Karpas-422 (cell line): ENCODE measurements around the gene NLGN2. TPM values are rescaled to one million over a fixed set of nuclear protein-coding genes. Genes with fewer than 3 reads are reported as not detected.
"Not testable (repeated sequence)": the region's sequence is repeated elsewhere in the genome, so short reads cannot be mapped to it uniquely, and the experiment has no call there.

Experiments
- DNase-seq: peaks from one replicate; pipeline ENCODE4 v3.0.0-alpha.2; 2015
- H2AFZ ChIP-seq: fragments of 200-600 bp; sonication (generic); 2 replicates; pipeline ENCODE4 v1.6.1; 2014; ENCODE audit warnings: antibody characterized with exemption, low read length, mixed read lengths
- H3K27ac ChIP-seq: fragments of 200-600 bp; sonication (generic); 2 replicates; pipeline ENCODE4 v1.5.1; 2014; ENCODE audit warnings: mild to moderate bottlenecking, low read length, moderate library complexity
- H3K27me3 ChIP-seq: fragments of 200-600 bp; sonication (generic); 2 replicates; pipeline ENCODE4 v1.6.1; 2014; ENCODE audit warnings: low read length, mixed read lengths
- H3K36me3 ChIP-seq: fragments of 200-600 bp; sonication (generic); 2 replicates; pipeline ENCODE4 v1.6.1; 2014; ENCODE audit warnings: low read length, mixed read lengths; ENCODE audit not compliant: insufficient read depth
- H3K4me1 ChIP-seq: fragments of 200-600 bp; sonication (generic); 2 replicates; pipeline ENCODE4 v1.6.1; 2014; ENCODE audit warnings: mild to moderate bottlenecking, low read length, mixed read lengths
- H3K4me2 ChIP-seq: fragments of 200-600 bp; sonication (generic); 2 replicates; pipeline ENCODE4 v1.6.1; 2014; ENCODE audit warnings: low read length, low read depth, mild to moderate bottlenecking; ENCODE audit not compliant: poor library complexity, severe bottlenecking
- H3K4me3 ChIP-seq: fragments of 200-600 bp; sonication (generic); 2 replicates; pipeline ENCODE4 v1.5.1; 2014; ENCODE audit warnings: mild to moderate bottlenecking, antibody characterized with exemption, low read length, mixed read lengths
- H3K79me2 ChIP-seq: fragments of 200-600 bp; sonication (generic); 2 replicates; pipeline ENCODE4 v1.6.1; 2014; ENCODE audit warnings: mild to moderate bottlenecking, low read length, mixed read lengths
- H3K9ac ChIP-seq: fragments of 200-600 bp; sonication (generic); 2 replicates; pipeline ENCODE4 v1.6.0; 2014; ENCODE audit warnings: low read length
- H3K9me2 ChIP-seq: fragments of 200-600 bp; sonication (generic), shearing (Covaris generic); replicated peaks from 2 replicates; pipeline ENCODE4 v1.6.0; 2014; ENCODE audit warnings: mild to moderate bottlenecking, low read length, moderate library complexity; ENCODE audit not compliant: insufficient read depth
- H3K9me3 ChIP-seq: fragments of 300-700, 200-600 bp; sonication (generic); 2 replicates; pipeline ENCODE4 v1.6.1; 2014; ENCODE audit warnings: low read length, mixed read lengths
- H4K20me1 ChIP-seq: fragments of 200-600 bp; sonication (generic); 2 replicates; pipeline ENCODE4 v1.6.1; 2014; ENCODE audit warnings: mild to moderate bottlenecking, antibody characterized with exemption, low read length, low read depth; ENCODE audit not compliant: insufficient read depth
- total RNA-seq: library from RNA; depleted of rRNA; stranded (reverse); fragments of >200 nt; shearing (Covaris generic); gene quantifications from 2 replicates; pipeline ENCODE4 v1.2.3, GENCODE V29; 2014; ENCODE audit warnings: low replicate concordance; rRNA removed

The NLGN2 gene
- total RNA-seq = not detected in 2 replicates

DNA sequence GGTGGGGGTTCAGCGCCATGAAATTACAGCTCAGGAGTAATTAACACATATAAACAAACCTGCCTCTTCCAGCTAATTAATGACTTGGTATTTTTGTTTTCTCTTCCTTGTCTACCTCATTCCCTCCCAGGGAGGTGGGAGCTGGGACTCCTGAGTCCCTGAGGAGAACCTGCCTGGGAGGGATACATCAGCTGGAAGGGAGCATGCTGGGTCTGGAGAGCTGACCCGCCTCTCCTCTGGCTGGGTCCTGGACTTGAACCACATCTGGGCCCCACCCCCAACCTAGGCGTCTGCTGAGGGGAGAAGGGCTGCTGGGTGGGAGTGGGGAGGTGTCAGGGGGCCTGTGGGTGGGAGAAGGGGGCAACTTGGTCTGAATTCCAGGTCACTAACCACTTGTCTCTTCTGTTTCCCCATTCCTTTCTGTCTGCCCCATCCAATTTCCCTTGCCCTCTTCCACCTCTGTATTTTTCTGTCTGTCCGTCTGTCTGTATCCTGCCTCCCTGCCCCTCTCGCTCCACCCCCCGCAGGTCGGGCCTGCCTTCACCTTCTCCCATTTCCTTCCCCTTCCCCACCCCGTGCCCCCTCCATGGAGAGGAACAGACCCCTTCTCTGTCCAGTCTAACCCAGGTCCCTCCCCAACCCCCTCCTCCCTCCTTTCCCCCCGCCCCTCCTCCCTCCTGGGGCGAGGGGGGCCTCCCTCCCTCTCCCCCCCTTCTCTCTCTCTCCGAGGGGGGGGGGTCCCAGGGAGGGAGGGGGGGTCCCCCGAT lies at the start of gene NLGN2:
NLGN2 (plus strand) TSS at position 361 of the 767 bp plus-strand sequence. CDS start 411 bp downstream, outside the sequence.
- Histone ChIP-seq H3K9me2 (no peaks in the 10 kb centered on the region), H3K27ac (no peak within 1 kb of the TSS), H3K4me3 (no peak within 1 kb of the TSS), H3K9ac (no peak within 1 kb of the TSS), H3K79me2 (no peaks in the 10 kb centered on the region), H3K36me3 (no peaks in the 10 kb centered on the region), H3K27me3 (no peaks in the 10 kb centered on the region), H2AFZ (no peak within 1 kb of the TSS), H3K9me3 (no peaks in the 10 kb centered on the region), H4K20me1 (no peaks in the 10 kb centered on the region; the same call in 1 of the 2 replicates), H3K4me2 (no peak within 1 kb of the TSS), H3K4me1 (peaks cover 17% of the 10 kb centered on the region)
- no peak for DNase-seq

DNA sequence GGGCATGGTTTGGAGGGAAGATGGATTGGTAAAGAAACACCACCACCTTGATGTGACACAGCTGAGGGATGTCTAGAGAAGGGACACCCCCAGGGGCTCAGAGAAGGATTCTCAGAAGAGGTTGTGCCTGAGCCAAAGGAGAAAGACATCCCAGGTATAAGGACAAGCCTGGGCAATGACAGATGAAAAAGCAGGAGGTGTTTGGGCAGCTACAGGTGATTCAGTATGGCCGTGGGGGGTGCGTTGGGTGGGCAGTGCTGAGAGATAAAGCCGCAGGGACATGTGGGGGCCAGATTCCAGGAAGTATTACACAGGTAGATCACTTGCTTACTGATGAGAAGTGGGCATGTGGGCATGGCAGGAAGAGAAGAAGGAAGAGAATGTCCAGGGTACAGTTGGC lies 45.7 kb upstream of the NLGN2 start:
- Histone ChIP-seq H3K36me3 (no peaks in the 10 kb centered on the region), H3K27me3 (no peaks in the 10 kb centered on the region), H3K4me3 (no peak overlapping the region), H3K4me2 (no peak overlapping the region), H3K4me1 (no peaks in the 10 kb centered on the region), H2AFZ (no peak overlapping the region), H3K9ac (no peak overlapping the region), H3K79me2 (no peaks in the 10 kb centered on the region), H3K9me2 (no peaks in the 10 kb centered on the region), H4K20me1 (no peaks in the 10 kb centered on the region), H3K9me3 (no peaks in the 10 kb centered on the region), H3K27ac (no peak overlapping the region)
- DNase-seq = no peak

DNA sequence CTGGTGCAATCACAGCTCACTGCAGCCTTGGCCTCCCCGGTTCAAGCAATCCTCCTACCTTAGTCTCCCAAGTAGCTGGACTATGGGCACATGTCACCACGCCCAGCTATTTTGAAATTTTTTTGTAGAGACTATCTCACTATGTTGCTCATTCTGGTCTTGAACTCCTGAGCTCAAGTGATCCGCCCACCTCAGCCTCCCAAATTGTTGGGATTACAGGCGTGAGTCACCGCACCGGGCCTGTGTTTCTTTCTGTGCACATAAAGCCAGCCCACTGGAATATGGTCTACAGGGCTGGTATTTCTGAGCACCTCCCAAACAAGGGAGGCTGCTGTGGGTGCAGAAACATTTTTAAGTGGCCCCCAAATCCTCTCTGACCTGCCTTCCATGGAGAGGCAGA lies 44.3 kb upstream of the NLGN2 start:
- Histone ChIP-seq H3K9ac (no peak overlapping the region), H3K4me1 (no peaks in the 10 kb centered on the region), H3K9me3 (no peaks in the 10 kb centered on the region), H3K27me3 (no peaks in the 10 kb centered on the region), H3K27ac (no peak overlapping the region), H3K4me2 (no peak overlapping the region), H3K79me2 (no peaks in the 10 kb centered on the region), H3K9me2 (no peaks in the 10 kb centered on the region), H4K20me1 (no peaks in the 10 kb centered on the region), H3K36me3 (no peaks in the 10 kb centered on the region), H2AFZ (no peak overlapping the region), H3K4me3 (no peak overlapping the region)
- DNase-seq = no peak

DNA sequence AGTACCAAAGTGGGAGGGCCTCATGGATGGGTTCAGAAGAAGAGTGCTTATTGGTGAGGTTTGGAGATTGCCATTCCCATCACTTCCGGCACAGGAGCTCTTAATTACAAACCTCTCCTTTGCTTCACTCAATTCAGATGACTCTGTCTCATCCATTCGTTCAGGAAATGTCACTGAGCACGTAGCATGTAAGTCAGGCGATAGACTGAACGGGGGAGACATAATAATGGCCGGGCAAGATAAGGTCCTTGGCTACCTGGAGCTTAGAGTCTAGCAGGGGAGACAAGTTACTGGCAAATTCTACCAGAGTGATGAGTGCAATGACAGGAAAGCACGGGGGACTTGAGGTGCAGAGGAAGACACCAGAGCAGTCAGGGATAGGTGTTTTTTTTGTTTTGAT lies 41.7 kb upstream of the NLGN2 start:
- not testable (repeated sequence) for H3K27ac ChIP-seq, H3K4me1 ChIP-seq, H3K79me2 ChIP-seq, DNase-seq, H3K9ac ChIP-seq, H4K20me1 ChIP-seq, H3K4me2 ChIP-seq, H3K27me3 ChIP-seq, H3K36me3 ChIP-seq, H3K4me3 ChIP-seq, H3K9me3 ChIP-seq, H3K9me2 ChIP-seq, H2AFZ ChIP-seq

DNA sequence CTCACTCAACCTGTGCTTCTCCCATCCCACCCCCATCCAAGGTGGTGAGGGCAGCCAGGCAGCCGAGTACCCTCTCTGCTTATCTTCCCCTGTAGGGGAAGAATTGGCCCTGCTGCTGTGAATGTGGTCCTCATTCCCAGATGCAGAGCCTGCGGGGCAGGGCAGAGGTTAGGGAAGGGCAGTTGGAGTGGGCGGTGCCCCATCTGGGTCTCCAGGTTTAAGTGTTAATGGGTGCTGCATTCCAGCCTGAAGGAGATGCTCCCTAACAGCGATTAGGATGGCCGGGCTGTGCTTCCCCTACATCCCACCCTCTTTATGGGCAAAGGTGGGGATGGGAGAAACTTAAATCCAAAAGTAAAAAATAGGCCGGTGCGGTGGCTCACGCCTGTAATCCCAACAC lies 40.6 kb upstream of the NLGN2 start:
- no peak for DNase-seq
- no peaks in the 10 kb centered on the region for H3K27me3 ChIP-seq
- H3K9me2 ChIP-seq = no peaks in the 10 kb centered on the region
- H4K20me1 ChIP-seq = no peaks in the 10 kb centered on the region
- H3K79me2 ChIP-seq = no peaks in the 10 kb centered on the region
- no peaks in the 10 kb centered on the region for H3K36me3 ChIP-seq
- no peaks in the 10 kb centered on the region for H3K4me1 ChIP-seq
- H3K4me3 ChIP-seq = no peak overlapping the region
- H3K9ac ChIP-seq = no peak overlapping the region
- H2AFZ ChIP-seq = no peak overlapping the region
- no peak overlapping the region for H3K27ac ChIP-seq
- H3K9me3 ChIP-seq = no peaks in the 10 kb centered on the region
- no peak overlapping the region for H3K4me2 ChIP-seq

DNA sequence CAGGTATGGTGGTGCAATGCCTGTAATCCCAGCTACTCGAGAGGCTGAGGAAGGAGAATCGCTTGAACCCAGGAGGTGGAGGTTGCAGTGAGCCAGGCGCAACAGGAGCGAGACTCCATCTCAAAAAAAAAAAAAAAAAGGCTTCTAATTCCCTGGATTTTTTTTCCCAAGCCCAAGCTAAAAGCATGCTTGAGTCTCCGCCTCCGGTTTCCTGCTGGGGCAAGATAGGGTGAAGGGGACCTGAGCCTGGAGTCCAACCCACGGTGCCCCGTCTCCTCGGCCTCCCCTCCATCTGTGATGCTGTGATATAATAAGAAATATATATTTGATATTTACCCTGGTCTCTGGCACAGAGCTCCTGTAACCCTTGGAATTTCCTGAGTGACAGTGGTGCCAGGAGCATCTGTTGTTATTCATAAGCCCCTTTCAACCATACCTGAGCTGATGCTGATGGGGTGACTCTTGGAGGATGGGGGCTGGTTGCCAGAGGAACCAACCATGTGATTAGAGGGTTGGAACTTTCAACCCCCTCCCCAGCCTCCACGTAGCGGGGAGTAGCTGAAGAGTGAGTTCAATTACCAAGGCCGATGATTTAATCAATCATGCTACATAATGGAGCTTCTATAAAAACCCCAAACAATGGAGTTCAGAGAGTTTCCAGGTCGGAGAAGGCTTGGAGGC lies 39.6 kb upstream of the NLGN2 start:
- Histone ChIP-seq H3K79me2 (no peaks in the 10 kb centered on the region), H3K27ac (no peak overlapping the region), H3K9me2 (no peaks in the 10 kb centered on the region), H3K4me2 (no peak overlapping the region), H2AFZ (no peak overlapping the region), H3K4me1 (no peaks in the 10 kb centered on the region), H3K36me3 (no peaks in the 10 kb centered on the region), H3K9ac (no peak overlapping the region), H3K9me3 (no peaks in the 10 kb centered on the region), H3K27me3 (no peaks in the 10 kb centered on the region), H3K4me3 (no peak overlapping the region), H4K20me1 (no peaks in the 10 kb centered on the region)
- DNase-seq = no peak

DNA sequence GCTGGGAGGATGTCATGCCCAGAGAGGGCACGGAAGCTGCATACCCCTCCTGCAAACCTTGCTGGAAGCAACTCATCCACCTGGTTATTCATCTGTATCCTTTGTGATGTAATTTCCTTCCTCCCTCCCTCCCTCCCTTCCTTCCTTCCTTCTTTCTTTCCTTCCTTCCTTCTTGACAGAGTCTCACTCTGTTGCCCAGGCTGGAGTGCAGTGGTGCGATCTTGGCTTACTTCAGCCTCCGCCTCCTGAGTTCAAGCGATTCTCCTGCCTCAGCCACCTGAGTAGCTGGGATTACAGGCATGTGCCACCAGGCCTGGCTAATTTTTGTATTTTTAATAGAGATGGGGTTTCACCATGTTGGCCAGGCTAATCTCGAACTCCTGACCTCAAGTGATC lies 39.0 kb upstream of the NLGN2 start:
- H3K4me2 ChIP-seq, H3K27ac ChIP-seq, H3K9ac ChIP-seq, DNase-seq, H3K36me3 ChIP-seq, H3K9me3 ChIP-seq, H3K79me2 ChIP-seq, H2AFZ ChIP-seq, H3K27me3 ChIP-seq, H3K4me1 ChIP-seq, H3K4me3 ChIP-seq, H4K20me1 ChIP-seq, H3K9me2 ChIP-seq: not testable (repeated sequence)

DNA sequence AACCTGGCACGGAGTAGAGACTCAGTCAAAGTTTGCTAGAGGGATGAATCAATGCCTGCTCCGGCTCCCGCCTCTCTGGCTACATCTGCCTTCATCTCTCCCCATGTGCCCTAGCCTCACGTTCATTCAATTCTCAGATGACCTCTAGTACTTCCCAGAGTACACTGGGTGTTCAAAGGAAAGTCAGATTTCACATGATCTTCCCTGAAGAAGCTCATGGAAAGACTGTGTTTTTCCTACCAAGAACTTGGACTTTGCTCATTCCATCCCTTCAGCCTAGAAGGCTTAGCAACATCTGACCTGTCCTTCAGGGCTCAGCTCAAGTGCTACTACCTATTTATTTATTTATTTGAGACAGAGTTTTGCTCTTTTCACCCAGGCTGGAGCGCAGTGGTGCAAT lies 37.8 kb upstream of the NLGN2 start:
- H3K4me3 ChIP-seq = no peak overlapping the region
- H3K79me2 ChIP-seq = no peaks in the 10 kb centered on the region
- H4K20me1 ChIP-seq = no peaks in the 10 kb centered on the region
- H2AFZ ChIP-seq = no peak overlapping the region
- no peak overlapping the region for H3K27ac ChIP-seq
- H3K27me3 ChIP-seq = no peaks in the 10 kb centered on the region
- DNase-seq = no peak
- H3K4me1 ChIP-seq = no peaks in the 10 kb centered on the region
- H3K9me2 ChIP-seq = no peaks in the 10 kb centered on the region
- H3K9ac ChIP-seq = no peak overlapping the region
- H3K9me3 ChIP-seq = no peaks in the 10 kb centered on the region
- H3K36me3 ChIP-seq = no peaks in the 10 kb centered on the region
- H3K4me2 ChIP-seq = no peak overlapping the region
